ENCODE measurements around the gene RBM33.

The RBM33 gene

DNA sequence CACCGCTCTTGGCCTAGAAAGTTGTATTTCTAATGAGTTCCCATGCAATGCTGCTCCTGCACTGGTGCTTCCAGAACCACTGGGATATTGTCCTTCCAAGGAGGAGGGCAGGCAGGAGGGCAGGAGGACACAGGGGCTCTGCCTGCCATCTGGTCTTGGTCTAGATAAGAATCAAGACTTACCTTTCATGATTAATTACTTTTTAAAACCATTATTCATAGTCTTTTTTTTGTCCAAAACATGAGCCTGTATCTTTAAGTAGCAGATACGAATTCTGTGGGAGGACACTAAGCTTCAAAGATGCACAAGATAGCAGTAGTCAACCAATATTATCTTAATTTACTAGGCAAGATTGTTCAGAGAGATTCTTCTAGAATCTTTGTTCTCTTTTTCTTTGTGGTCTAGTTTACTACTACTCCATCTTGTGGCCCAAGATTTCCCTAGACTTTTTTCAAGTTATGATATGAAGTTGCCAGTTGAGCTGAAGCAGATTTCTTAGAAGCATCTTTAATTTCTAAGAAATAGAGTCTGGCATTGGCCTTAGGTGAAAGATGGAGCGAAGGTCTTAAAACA lies 57.6 kb downstream of the RBM33 start:
- TF ChIP-seq, protein P1, sequence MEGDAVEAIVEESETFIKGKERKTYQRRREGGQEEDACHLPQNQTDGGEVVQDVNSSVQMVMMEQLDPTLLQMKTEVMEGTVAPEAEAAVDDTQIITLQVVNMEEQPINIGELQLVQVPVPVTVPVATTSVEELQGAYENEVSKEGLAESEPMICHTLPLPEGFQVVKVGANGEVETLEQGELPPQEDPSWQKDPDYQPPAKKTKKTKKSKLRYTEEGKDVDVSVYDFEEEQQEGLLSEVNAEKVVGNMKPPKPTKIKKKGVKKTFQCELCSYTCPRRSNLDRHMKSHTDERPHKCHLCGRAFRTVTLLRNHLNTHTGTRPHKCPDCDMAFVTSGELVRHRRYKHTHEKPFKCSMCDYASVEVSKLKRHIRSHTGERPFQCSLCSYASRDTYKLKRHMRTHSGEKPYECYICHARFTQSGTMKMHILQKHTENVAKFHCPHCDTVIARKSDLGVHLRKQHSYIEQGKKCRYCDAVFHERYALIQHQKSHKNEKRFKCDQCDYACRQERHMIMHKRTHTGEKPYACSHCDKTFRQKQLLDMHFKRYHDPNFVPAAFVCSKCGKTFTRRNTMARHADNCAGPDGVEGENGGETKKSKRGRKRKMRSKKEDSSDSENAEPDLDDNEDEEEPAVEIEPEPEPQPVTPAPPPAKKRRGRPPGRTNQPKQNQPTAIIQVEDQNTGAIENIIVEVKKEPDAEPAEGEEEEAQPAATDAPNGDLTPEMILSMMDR (IDR thresholded peaks at IDR 0.05; ENCODE audit: low read depth, low read length, missing control alignments), result no peak
- DNase-seq (ENCODE audit: low read depth), result no peak
- no peak overlapping the region for H3K4me3 ChIP-seq (ENCODE audit: low read depth, low read length)

DNA sequence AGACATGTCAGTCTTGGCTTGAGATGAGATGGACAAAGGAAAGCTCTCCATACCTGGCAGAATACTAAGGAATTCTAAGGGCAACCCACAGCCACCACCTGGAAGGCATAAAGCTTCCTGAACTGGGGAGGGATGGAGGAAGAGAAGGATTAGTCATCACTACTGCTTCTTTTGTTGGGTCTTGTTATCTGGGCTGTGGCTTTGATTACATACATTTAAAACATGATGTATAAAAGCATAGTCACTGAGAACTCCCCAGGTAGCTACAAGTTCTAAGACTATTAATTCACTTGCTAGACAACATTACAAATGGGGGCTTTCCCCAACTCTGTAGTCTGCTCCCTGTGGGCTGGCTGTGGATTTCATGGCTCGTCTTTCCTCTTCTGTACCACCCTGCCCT lies 58.2 kb downstream of the RBM33 start:
- H3K4me3 ChIP-seq (ENCODE audit: low read depth, low read length), result no peak overlapping the region
- TF ChIP-seq, protein P1 (IDR thresholded peaks at IDR 0.05; ENCODE audit: low read depth, low read length, missing control alignments), result no peak
- no peak for DNase-seq (ENCODE audit: low read depth)

DNA sequence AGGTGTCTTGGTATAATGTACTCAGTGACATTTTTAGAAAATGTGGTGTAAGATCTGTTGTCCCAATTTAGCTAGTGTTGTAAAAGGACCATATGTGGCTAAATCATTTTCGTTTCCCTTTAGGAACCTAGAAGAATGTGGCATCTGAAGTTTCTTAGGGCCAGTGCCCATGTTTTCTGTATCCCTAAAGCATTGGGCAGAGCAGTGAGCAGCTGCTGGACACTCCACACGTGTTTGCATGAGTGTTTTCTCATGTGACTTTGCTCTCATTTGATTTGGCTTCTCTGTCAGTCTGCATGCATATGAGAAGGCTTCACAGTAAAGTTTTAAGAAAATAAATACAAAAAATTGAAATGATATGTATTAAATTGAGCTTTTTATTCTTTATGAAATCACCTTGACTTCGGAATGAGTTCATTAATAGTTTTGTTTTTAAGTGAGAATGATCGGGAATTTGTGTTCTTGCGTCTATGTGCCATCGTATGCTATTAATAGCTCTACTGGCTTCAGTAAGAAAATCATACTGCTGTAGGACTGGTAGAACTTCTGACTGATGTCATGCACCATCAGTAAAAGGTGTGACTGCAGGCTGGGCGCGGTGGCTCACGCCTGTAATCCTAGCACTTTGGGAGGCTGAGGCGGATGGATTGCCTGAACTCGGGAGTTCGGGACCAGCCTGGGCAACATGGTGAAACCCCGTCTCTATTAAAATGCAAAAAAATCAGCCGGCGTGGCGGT lies 61.3 kb downstream of the RBM33 start:
- no peak overlapping the region for H3K4me3 ChIP-seq (ENCODE audit: low read depth, low read length)
- DNase-seq (ENCODE audit: low read depth), result no peak
- TF ChIP-seq, protein P1 (IDR thresholded peaks at IDR 0.05; ENCODE audit: low read depth, low read length, missing control alignments), result no peak

DNA sequence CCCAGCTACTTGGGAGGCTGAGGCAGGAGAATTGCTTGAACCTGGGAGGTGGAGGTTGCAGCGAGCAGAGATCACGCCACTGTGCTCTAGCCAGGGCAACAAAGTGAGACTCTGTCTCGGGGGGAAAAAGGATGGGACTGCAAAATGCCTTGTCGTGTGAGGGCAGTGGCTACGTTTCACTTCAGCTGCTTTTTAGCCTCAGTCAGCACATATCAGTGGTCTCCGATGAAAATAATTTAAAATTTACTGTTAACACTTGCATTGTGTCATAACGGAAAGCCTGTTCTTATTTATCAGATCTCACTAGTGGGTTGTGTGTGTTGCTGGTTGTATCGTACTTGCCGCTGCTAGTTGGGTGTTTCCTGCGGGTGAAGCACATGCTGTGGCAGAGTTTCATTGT lies 61.9 kb downstream of the RBM33 start:
- TF ChIP-seq, protein P1 (IDR thresholded peaks at IDR 0.05; ENCODE audit: low read depth, low read length, missing control alignments), result no peak
- no peak for DNase-seq (ENCODE audit: low read depth)
- no peak overlapping the region for H3K4me3 ChIP-seq (ENCODE audit: low read depth, low read length)

DNA sequence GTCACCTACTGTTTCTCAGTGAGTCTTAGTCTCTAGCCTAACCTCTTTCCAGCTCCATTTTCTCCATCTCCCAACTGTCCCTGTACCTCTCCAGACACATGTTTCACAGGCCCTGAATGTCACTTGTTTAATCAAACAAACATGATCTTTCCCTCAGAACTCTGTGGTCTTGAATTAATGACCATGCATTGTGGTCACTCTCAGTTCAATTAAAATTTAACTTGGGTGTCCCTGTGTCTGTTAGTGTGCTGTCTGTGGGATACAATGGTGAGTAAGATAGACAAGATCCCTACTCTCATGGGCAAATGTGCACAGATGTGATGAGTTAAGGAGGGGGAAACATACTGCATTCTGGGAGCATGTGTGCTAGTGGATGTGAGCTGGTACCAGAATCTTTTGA lies 65.0 kb downstream of the RBM33 start:
- H3K4me3 ChIP-seq (ENCODE audit: low read depth, low read length), result no peak overlapping the region
- TF ChIP-seq, protein P1 (IDR thresholded peaks at IDR 0.05; ENCODE audit: low read depth, low read length, missing control alignments), result no peak
- no peak for DNase-seq (ENCODE audit: low read depth)

DNA sequence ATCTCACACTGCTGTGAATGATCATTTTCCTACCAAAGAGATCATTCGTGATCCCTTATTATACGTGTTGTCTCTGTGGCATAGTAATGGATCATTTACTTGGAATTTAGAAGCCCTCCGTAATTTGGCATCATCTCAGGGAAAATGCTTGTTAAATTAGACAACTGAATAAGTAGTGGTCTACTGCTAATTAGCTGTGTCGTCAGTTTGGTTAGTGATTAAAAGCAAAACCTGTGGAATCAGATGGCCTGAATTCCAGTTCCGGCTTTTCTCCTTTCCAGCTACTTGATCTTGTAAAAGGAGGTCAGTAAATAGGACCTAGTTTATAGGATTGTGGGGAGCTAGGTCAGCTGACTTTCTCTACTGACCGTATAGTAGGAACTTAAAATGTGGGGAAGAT lies 65.6 kb downstream of the RBM33 start:
- no peak for DNase-seq (ENCODE audit: low read depth)
- TF ChIP-seq, protein P1 (IDR thresholded peaks at IDR 0.05; ENCODE audit: low read depth, low read length, missing control alignments), result no peak
- no peak overlapping the region for H3K4me3 ChIP-seq (ENCODE audit: low read depth, low read length)

DNA sequence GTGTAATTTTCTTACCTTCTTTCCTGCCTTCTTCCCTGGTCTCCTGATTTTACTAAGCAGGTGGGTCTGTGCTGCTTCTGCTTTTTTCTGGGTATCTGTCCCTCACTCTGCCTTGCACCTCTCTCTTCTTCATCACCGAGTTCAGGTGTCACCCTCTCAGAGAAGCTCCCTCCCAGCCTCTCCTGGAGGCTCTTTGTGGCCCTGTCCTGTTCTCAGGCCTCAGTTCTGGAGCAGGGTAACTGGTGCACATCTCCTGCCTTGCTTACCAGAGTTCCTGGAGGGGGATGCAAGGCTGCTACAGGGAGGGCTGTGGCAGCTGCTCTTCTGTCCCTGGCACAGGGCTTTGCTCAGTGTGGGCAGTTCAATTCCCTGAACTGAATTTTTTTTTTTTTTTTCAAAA lies 66.1 kb downstream of the RBM33 start:
- H3K4me3 ChIP-seq (ENCODE audit: low read depth, low read length), result no peak overlapping the region
- DNase-seq (ENCODE audit: low read depth), result no peak
- TF ChIP-seq, protein P1 (IDR thresholded peaks at IDR 0.05; ENCODE audit: low read depth, low read length, missing control alignments), result no peak

Data from GM12864 (cell line).